ENCODE results near the gene LMO3.
"Not testable (repeated sequence)": the region's sequence is repeated elsewhere in the genome, so short reads cannot be mapped to it uniquely, and the experiment has no call there.

LMO3 gene

DNA sequence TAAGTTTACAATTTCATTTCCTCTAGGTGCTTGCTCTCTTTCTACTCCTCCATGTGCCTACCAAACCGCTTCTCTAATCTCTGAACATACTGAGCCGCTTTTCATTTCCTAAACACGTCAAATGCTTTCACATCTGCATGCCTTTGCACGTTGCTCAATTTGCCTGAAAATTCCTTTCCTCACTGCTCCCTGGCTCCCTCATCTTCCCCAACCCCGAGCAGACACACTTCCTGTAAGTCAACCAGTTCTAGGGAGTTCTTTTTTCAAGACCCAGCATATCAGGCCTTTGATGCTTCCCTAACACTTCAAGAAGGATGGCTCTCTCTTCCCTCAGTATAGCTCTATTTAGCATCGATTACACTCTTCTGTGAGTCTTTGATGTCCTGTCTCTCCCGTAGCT is 50.3 kb downstream of the LMO3 start:
- DNase-seq (ENCODE audit: extremely low read depth, low read depth): no peak
- TF ChIP-seq, protein P1, sequence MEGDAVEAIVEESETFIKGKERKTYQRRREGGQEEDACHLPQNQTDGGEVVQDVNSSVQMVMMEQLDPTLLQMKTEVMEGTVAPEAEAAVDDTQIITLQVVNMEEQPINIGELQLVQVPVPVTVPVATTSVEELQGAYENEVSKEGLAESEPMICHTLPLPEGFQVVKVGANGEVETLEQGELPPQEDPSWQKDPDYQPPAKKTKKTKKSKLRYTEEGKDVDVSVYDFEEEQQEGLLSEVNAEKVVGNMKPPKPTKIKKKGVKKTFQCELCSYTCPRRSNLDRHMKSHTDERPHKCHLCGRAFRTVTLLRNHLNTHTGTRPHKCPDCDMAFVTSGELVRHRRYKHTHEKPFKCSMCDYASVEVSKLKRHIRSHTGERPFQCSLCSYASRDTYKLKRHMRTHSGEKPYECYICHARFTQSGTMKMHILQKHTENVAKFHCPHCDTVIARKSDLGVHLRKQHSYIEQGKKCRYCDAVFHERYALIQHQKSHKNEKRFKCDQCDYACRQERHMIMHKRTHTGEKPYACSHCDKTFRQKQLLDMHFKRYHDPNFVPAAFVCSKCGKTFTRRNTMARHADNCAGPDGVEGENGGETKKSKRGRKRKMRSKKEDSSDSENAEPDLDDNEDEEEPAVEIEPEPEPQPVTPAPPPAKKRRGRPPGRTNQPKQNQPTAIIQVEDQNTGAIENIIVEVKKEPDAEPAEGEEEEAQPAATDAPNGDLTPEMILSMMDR (IDR thresholded peaks at IDR 0.05; ENCODE audit: low read depth, low read length): no peak

DNA sequence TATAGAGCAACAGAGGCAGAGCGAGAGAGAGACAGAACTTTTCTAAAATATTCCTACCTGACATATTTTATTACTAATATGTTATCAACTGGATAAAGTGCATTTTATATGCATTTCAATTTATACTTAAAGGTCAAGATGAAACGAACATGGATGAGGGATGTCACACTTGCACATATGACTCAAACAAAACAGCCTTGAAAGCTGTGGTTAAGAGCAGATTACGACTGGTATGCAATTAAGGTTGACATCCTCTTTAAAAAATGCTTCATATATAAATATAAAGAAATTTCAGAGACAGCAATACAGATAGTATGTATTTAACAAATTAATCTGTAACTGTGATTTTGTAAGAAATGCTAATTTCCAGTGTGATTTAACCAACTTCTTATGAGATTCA is 52.5 kb downstream of the LMO3 start:
- no peak for DNase-seq (ENCODE audit: extremely low read depth, low read depth)
- TF ChIP-seq, protein P1 (IDR thresholded peaks at IDR 0.05; ENCODE audit: low read depth, low read length): no peak

DNA sequence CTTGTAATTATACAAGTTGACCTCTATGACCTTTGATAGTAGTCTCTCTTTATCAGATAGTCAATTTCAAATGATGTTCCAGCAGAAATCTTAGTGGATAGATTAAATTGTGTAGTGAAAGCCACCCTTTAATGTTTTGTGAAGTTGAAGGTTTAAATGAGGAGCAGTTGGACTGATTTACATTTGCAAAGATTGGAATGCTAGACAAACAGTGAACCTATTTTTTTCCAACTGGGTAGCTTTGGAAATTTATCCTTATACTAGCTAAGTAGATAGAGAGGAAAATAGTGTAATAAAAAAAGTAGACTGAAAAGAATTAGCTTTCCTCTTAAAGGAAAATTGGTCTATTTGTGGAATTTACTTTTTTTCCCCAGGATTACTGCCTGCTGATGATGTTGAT is 53.7 kb downstream of the LMO3 start:
- TF ChIP-seq, protein P1 (IDR thresholded peaks at IDR 0.05; ENCODE audit: low read depth, low read length): no peak
- DNase-seq (ENCODE audit: extremely low read depth, low read depth): no peak

DNA sequence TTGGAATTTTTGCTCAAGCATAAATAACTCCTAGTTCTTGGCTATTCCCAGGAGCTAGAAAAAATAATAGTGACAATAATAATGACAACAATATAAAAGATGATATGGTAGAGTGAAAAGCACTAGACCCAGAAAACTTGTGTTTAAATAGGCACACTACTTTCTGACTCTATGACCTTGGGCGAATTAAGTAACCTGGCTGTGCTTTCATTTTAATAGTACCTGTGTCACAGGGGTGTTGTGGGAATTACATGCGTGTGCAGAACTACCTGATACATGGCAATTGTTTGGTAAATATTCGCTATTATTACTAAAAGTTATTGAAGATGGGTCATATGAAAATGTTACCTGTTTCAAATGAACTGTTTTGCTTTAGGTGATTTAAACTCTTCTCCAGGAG is 60.1 kb downstream of the LMO3 start:
- DNase-seq (ENCODE audit: extremely low read depth, low read depth): no peak

DNA sequence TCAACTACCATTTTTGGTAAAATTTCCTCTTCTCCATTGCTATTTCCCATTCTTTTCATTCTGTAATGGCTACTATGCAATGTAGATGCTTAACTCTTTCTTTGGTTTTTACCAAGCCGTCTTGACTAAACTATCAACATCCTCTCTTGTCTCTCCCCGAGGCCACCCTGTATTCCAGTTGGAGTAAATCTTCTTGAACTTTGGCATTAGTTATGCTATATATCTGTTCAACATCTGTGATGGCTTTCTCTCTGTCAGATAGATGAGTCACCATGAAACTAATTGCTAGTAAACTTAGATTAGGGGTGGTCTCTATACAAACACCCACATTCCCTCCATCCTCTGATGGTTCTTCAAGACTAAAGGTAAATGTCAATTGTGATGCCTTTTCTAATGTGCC is 63.4 kb downstream of the LMO3 start:
- TF ChIP-seq, protein P1 (IDR thresholded peaks at IDR 0.05; ENCODE audit: low read depth, low read length): no peak
- no peak for DNase-seq (ENCODE audit: extremely low read depth, low read depth)

More for the DNA sequence above, 60.1 kb downstream of the LMO3 start:
- TF ChIP-seq, protein P1 (IDR thresholded peaks at IDR 0.05; ENCODE audit: low read depth, low read length): no peak

DNA sequence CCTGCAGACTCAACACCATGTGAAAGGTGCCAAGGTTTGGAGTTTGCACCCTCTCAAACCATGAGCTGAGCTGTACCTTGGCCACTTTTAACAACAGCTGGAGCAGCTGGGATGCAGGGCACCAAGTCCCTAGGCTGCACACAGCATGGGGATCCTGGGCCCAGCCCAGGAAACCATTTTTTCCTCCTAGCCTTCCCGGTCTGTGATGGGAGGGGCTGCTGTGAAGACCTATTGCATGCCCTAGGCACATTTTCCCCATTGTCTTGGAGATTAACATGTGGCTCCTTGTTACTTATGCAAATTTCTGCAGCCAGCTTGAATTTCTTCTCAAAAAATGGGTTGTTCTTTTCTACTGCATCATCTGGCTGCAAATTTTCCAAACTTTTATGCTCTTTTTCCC is 68.3 kb downstream of the LMO3 start:
- DNase-seq (ENCODE audit: extremely low read depth, low read depth): not testable (repeated sequence)

DNA sequence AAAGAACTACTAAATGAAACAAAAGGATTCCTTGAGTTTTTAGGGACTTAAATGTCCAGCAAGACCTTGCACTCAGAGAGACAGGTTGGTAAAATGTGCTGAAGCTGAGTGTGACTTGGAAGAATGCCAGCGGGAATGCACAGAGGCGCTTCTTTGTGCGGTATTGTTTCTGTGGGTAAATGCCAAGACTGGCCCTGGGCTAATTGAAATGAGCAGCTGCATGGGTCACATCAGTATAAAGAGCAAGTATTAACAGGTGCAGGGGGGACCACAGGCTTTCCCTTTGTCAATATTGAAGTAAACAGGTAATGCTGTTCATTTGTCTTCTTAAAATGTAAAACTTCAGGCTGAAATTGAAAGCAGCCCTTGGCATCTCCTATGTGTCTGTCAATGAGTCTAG is 74.3 kb downstream of the LMO3 start:
- no peak for DNase-seq (ENCODE audit: extremely low read depth, low read depth)
- TF ChIP-seq, protein P1 (IDR thresholded peaks at IDR 0.05; ENCODE audit: low read depth, low read length): no peak

DNA sequence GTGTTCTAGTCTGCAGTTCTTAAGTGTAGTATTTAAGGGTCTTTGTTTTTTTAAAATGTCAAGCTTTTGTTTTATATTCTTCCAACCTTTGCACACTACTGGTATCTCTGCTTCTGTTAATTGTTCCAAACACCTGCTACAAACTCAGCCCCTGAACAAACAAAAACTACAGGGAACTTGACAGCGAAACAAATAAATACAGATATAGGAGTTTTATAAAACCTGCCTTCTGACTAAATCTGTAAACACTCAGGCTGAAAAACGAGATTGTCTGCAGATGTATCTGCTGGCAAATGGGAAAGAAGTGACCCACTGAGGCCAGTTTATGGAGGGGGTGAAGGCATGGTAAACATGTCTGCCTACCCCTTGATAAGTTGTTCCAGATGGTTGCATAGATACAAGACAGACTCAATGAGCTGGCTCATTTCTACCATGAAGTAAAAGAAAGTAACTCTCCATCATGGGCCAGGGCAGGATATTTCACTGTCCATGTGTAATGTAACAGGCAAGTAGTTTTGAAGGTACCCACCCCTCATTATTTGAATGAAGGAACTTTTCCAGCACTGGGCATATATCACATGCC is 75.6 kb downstream of the LMO3 start:
- no peak for DNase-seq (ENCODE audit: extremely low read depth, low read depth)
- TF ChIP-seq, protein P1 (IDR thresholded peaks at IDR 0.05; ENCODE audit: low read depth, low read length): no peak
